ENCODE measurements around the gene TBX10. TPM values are rescaled to one million over a fixed set of nuclear protein-coding genes. Genes with fewer than 3 reads are reported as not detected.
"Not testable (repeated sequence)": the region's sequence is repeated elsewhere in the genome, so short reads cannot be mapped to it uniquely, and the experiment has no call there.

The TBX10 gene
- not detected for total RNA-seq
- polyA plus RNA-seq: under 1 TPM in 1 of 3 donors, not detected in 2; 0.01 TPM
- long read RNA-seq, donor 1: 0 reads
- long read RNA-seq, donor 2: 0 reads

- 72 to 80% (median 74%) methylated on average over 17 to 18 of the region's 18 CpGs for WGBS, 3 donors
- Histone ChIP-seq H3K27me3 (ENCODE audit: insufficient read depth in 3 of 3, low read length in 2 of 3) (peaks cover 0 to 17% (median 0%) of the 10 kb centered on the region in 3 donors), H3K36me3 (ENCODE audit: insufficient read depth in 1 of 2, low read depth in 1 of 2) (no peaks in the 10 kb centered on the region), H3K4me3 (no peak within 1 kb of the TSS), H3K4me1 (no peaks in the 10 kb centered on the region), H3K9me3 (no peaks in the 10 kb centered on the region), H3K27ac (no peak within 1 kb of the TSS)
- ATAC-seq: no peak
- no peak for TF ChIP-seq CTCF (IDR thresholded peaks at IDR 0.05)
- DNase-seq: no peak
- intact Hi-C loops (cut with DNase I): loop anchor here in 1 of 2 donors (10.0 kb wide), 1 partner anchor 165 kb away; no protein-coding TSS in a partner anchor
Measured at GRCh38 chr11:67639438-67639859, at the start of gene TBX10. TSS of gene TBX10 (minus strand) at chr11:67639763. CDS start at chr11:67639472, 291 bp downstream.

- Histone ChIP-seq H3K4me3 (no peak overlapping the region), H3K9me3 (no peaks in the 10 kb centered on the region), H3K4me1 (no peaks in the 10 kb centered on the region), H3K27me3 (ENCODE audit: insufficient read depth in 3 of 3, low read length in 2 of 3) (peaks cover 0 to 18% (median 0%) of the 10 kb centered on the region in 3 donors), H3K27ac (no peak overlapping the region), H3K36me3 (ENCODE audit: insufficient read depth in 1 of 2, low read depth in 1 of 2) (no peaks in the 10 kb centered on the region)
- TF ChIP-seq CTCF (IDR thresholded peaks at IDR 0.05): no peak
- DNase-seq: no peak
- no peak for ATAC-seq
- 71 to 83% (median 82%) methylated on average over 4 of the region's 4 CpGs for WGBS, 3 donors
- intact Hi-C loops (cut with DNase I): no loop called here
Measured at GRCh38 chr11:67689178-67689577, 49.6 kb upstream of the TBX10 start.

- Histone ChIP-seq H3K36me3 (ENCODE audit: insufficient read depth in 1 of 2, low read depth in 1 of 2) (no peaks in the 10 kb centered on the region), H3K9me3 (no peaks in the 10 kb centered on the region), H3K4me1 (no peaks in the 10 kb centered on the region), H3K27ac (no peak overlapping the region), H3K4me3 (no peak overlapping the region), H3K27me3 (ENCODE audit: insufficient read depth in 3 of 3, low read length in 2 of 3) (peaks cover 0 to 18% (median 0%) of the 10 kb centered on the region in 3 donors)
- intact Hi-C loops (cut with DNase I): no loop called here
- ATAC-seq (no peak), DNase-seq (no peak)
- TF ChIP-seq CTCF (IDR thresholded peaks at IDR 0.05): no peak
- 63 to 72% (median 70%) methylated on average over 2 of the region's 2 CpGs for WGBS, 3 donors
Measured at GRCh38 chr11:67687986-67688385, 48.4 kb upstream of the TBX10 start.

- peaks cover 0 to 18% (median 0%) of the 10 kb centered on the region in 3 donors for H3K27me3 ChIP-seq (ENCODE audit: insufficient read depth in 3 of 3, low read length in 2 of 3)
- H3K9me3 ChIP-seq; H3K27ac ChIP-seq; DNase-seq; ATAC-seq; intact Hi-C loops (cut with DNase I); H3K4me1 ChIP-seq; H3K4me3 ChIP-seq; H3K36me3 ChIP-seq (ENCODE audit: insufficient read depth in 1 of 2, low read depth in 1 of 2): not testable (repeated sequence)
- WGBS, 3 donors: 46 to 58% (median 50%) methylated on average over 8 of the region's 8 CpGs
Measured at GRCh38 chr11:67685641-67686332, 46.2 kb upstream of the TBX10 start.

GRCh38 chr11:67682126-67683034, 42.8 kb upstream of the TBX10 start:
- H3K9me3 ChIP-seq; H3K4me1 ChIP-seq; H3K36me3 ChIP-seq (ENCODE audit: insufficient read depth in 1 of 2, low read depth in 1 of 2); intact Hi-C loops (cut with DNase I); H3K4me3 ChIP-seq; H3K27ac ChIP-seq; DNase-seq; ATAC-seq: not testable (repeated sequence)
- peaks cover 0 to 13% (median 0%) of the 10 kb centered on the region in 3 donors for H3K27me3 ChIP-seq (ENCODE audit: insufficient read depth in 3 of 3, low read length in 2 of 3)
- WGBS, 3 donors: 57 to 69% (median 63%) methylated on average over 14 of the region's 14 CpGs

All from psoas muscle (tissue), 8 donors.